HEK293 (cell line): ENCODE results near the gene THSD4.
A peak's percentile ranks its signal among the peaks of the same experiment; 100 is the strongest.

ENCODE experiments used
- BCL11B ChIP-seq: fragments of 450-650 bp; formaldehyde crosslinking; IDR thresholded peaks from 2 replicates; pipeline ENCODE4 v1.5.1; 2016; ENCODE audit warnings: low read depth, missing biosample characterization, missing genetic modification characterization
- GLIS1 ChIP-seq: fragments of 450-650 bp; formaldehyde crosslinking; IDR thresholded peaks from 2 replicates; pipeline ENCODE4 v1.5.1; 2016; ENCODE audit warnings: missing biosample characterization, missing genetic modification characterization
- MEIS1 ChIP-seq: sonication (generic); formaldehyde crosslinking; IDR thresholded peaks from 2 replicates; pipeline ENCODE4 v1.8.1; 2022; ENCODE audit warnings: missing genetic modification reagents, mild to moderate bottlenecking, borderline replicate concordance
- PBX3 ChIP-seq: sonication (generic); formaldehyde crosslinking; IDR thresholded peaks from 2 replicates; pipeline ENCODE4 v1.8.1; 2022; ENCODE audit warnings: mild to moderate bottlenecking, moderate library complexity, missing genetic modification reagents
- PRDM10 ChIP-seq: fragments of 450-650 bp; formaldehyde crosslinking; IDR thresholded peaks from 2 replicates; pipeline ENCODE4 v1.5.1; 2016; ENCODE audit warnings: missing biosample characterization, missing genetic modification characterization
- REPIN1 ChIP-seq: fragments of 450-650 bp; formaldehyde crosslinking; IDR thresholded peaks from 2 replicates; pipeline ENCODE4 v1.5.1; 2017; ENCODE audit warnings: missing biosample characterization, missing genetic modification characterization, low read depth
- SALL2 ChIP-seq: fragments of 450-650 bp; formaldehyde crosslinking; IDR thresholded peaks from 2 replicates; pipeline ENCODE4 v1.5.0; 2017; ENCODE audit warnings: missing biosample characterization, mild to moderate bottlenecking, missing genetic modification characterization, borderline replicate concordance
- SETDB1 ChIP-seq: IDR thresholded peaks from one replicate; pipeline ENCODE4 v1.6.1; 2017; ENCODE audit warnings: mild to moderate bottlenecking, low read length, moderate library complexity, mixed read lengths; ENCODE audit not compliant: insufficient read length
- YY1 ChIP-seq: fragments of 450-650 bp; formaldehyde crosslinking; IDR thresholded peaks from 2 replicates; pipeline ENCODE4 v1.5.1; 2018; ENCODE audit warnings: missing biosample characterization, missing genetic modification characterization
- ZBTB1 ChIP-seq: fragments of 450-650 bp; formaldehyde crosslinking; IDR thresholded peaks from 2 replicates; pipeline ENCODE4 v1.5.1; 2016; ENCODE audit warnings: missing biosample characterization, missing genetic modification characterization
- ZFHX2 ChIP-seq: fragments of 450-650 bp; formaldehyde crosslinking; conservative IDR thresholded peaks from 2 replicates; pipeline ENCODE4 v1.5.1; 2016; ENCODE audit warnings: missing biosample characterization, missing genetic modification characterization
- ZFP3 ChIP-seq: fragments of 450-650 bp; formaldehyde crosslinking; IDR thresholded peaks from 2 replicates; pipeline ENCODE4 v1.5.1; 2016; ENCODE audit warnings: low read depth, missing biosample characterization, missing genetic modification characterization
- ZFP41 ChIP-seq: fragments of 450-650 bp; formaldehyde crosslinking; IDR thresholded peaks from 2 replicates; pipeline ENCODE4 v1.5.1; 2016; ENCODE audit warnings: missing biosample characterization, missing genetic modification characterization, borderline replicate concordance
- ZNF138 ChIP-seq: fragments of 450-650 bp; formaldehyde crosslinking; IDR thresholded peaks from 2 replicates; pipeline ENCODE4 v1.5.1; 2016; ENCODE audit warnings: missing biosample characterization, missing genetic modification characterization, borderline replicate concordance
- ZNF140 ChIP-seq: fragments of 450-650 bp; formaldehyde crosslinking; IDR thresholded peaks from 2 replicates; pipeline ENCODE4 v1.5.1; 2016; ENCODE audit warnings: missing biosample characterization, missing genetic modification characterization
- ZNF16 ChIP-seq: fragments of 450-650 bp; formaldehyde crosslinking; IDR thresholded peaks from 2 replicates; pipeline ENCODE4 v1.5.1; 2016; ENCODE audit warnings: low read depth, missing biosample characterization, missing genetic modification characterization
- ZNF169 ChIP-seq: fragments of 450-650 bp; formaldehyde crosslinking; IDR thresholded peaks from 2 replicates; pipeline ENCODE4 v1.5.1; 2016; ENCODE audit warnings: missing biosample characterization, missing genetic modification characterization
- ZNF19 ChIP-seq: fragments of 450-650 bp; formaldehyde crosslinking; IDR thresholded peaks from 2 replicates; pipeline ENCODE4; 2016; ENCODE audit warnings: missing biosample characterization, missing genetic modification characterization, low read depth
- ZNF211 ChIP-seq: fragments of 450-650 bp; formaldehyde crosslinking; IDR thresholded peaks from 2 replicates; pipeline ENCODE4 v1.5.1; 2016; ENCODE audit warnings: low read depth, missing biosample characterization, missing genetic modification characterization
- ZNF324 ChIP-seq: fragments of 450-650 bp; formaldehyde crosslinking; IDR thresholded peaks from 2 replicates; pipeline ENCODE4 v1.5.1; 2016; ENCODE audit warnings: missing biosample characterization, missing genetic modification characterization
- ZNF37A ChIP-seq: fragments of 450-650 bp; IDR thresholded peaks from 2 replicates; pipeline ENCODE4 v1.5.1; 2018; ENCODE audit warnings: missing biosample characterization, missing genetic modification characterization
- ZNF416 ChIP-seq: fragments of 450-650 bp; formaldehyde crosslinking; IDR thresholded peaks from 2 replicates; pipeline ENCODE4 v1.5.1; 2016; ENCODE audit warnings: missing biosample characterization, missing genetic modification characterization
- ZNF433 ChIP-seq: fragments of 450-650 bp; formaldehyde crosslinking; IDR thresholded peaks from 2 replicates; pipeline ENCODE4 v1.5.1; 2016; ENCODE audit warnings: missing biosample characterization, missing genetic modification characterization, low read depth
- ZNF48 ChIP-seq: fragments of 450-650 bp; formaldehyde crosslinking; IDR thresholded peaks from 2 replicates; pipeline ENCODE4 v1.5.1; 2016; ENCODE audit warnings: missing biosample characterization, missing genetic modification characterization
- ZNF544 ChIP-seq: fragments of 450-650 bp; formaldehyde crosslinking; IDR thresholded peaks from 2 replicates; pipeline ENCODE4 v1.5.0; 2017; ENCODE audit warnings: missing biosample characterization, missing genetic modification characterization
- ZNF558 ChIP-seq: fragments of 450-650 bp; formaldehyde crosslinking; IDR thresholded peaks from 2 replicates; pipeline ENCODE4 v1.5.1; 2016; ENCODE audit warnings: missing biosample characterization, missing genetic modification characterization
- ZNF596 ChIP-seq: fragments of 450-650 bp; IDR thresholded peaks from 2 replicates; pipeline ENCODE4 v1.5.0; 2018; ENCODE audit warnings: missing biosample characterization, mild to moderate bottlenecking, missing genetic modification characterization, moderate library complexity
- ZNF600 ChIP-seq: fragments of 450-650 bp; formaldehyde crosslinking; IDR thresholded peaks from 2 replicates; pipeline ENCODE4 v1.5.1; 2016; ENCODE audit warnings: missing biosample characterization, missing genetic modification characterization
- ZNF621 ChIP-seq: fragments of 450-650 bp; formaldehyde crosslinking; IDR thresholded peaks from 2 replicates; pipeline ENCODE4 v1.5.1; 2017; ENCODE audit warnings: missing biosample characterization, missing genetic modification characterization
- ZNF629 ChIP-seq: fragments of 450-650 bp; formaldehyde crosslinking; IDR thresholded peaks from 2 replicates; pipeline ENCODE4 v1.5.1; 2017; ENCODE audit warnings: missing biosample characterization, missing genetic modification characterization
- ZNF692 ChIP-seq: fragments of 450-650 bp; formaldehyde crosslinking; IDR thresholded peaks from 2 replicates; pipeline ENCODE4 v1.5.1; 2016; ENCODE audit warnings: missing biosample characterization, missing genetic modification characterization
- TF ChIP-seq, protein P1 (sequence below): fragments of 450-650 bp; formaldehyde crosslinking; IDR thresholded peaks from 2 replicates; pipeline ENCODE4 v1.5.1; 2017; ENCODE audit warnings: missing biosample characterization, missing genetic modification characterization
- TF ChIP-seq, protein P2 (sequence below): IDR thresholded peaks from 2 replicates; pipeline ENCODE4 v1.6.1; 2011; ENCODE audit warnings: mild to moderate bottlenecking, low read depth, low read length, borderline replicate concordance

Gene THSD4

GRCh38 chr15:71136159-71136783 lies 21.0 kb downstream of the THSD4 start (continued):
- no peak for TF ChIP-seq ZNF211 (tag by site-specific recombination)
- no peak for TF ChIP-seq SETDB1
- TF ChIP-seq ZNF544 (tag by site-specific recombination): no peak
- TF ChIP-seq ZFP3 (tag by site-specific recombination): no peak
- no peak for TF ChIP-seq ZNF140 (tag by site-specific recombination)
- TF ChIP-seq, protein P1, sequence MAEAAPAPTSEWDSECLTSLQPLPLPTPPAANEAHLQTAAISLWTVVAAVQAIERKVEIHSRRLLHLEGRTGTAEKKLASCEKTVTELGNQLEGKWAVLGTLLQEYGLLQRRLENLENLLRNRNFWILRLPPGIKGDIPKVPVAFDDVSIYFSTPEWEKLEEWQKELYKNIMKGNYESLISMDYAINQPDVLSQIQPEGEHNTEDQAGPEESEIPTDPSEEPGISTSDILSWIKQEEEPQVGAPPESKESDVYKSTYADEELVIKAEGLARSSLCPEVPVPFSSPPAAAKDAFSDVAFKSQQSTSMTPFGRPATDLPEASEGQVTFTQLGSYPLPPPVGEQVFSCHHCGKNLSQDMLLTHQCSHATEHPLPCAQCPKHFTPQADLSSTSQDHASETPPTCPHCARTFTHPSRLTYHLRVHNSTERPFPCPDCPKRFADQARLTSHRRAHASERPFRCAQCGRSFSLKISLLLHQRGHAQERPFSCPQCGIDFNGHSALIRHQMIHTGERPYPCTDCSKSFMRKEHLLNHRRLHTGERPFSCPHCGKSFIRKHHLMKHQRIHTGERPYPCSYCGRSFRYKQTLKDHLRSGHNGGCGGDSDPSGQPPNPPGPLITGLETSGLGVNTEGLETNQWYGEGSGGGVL: no peak
- no peak for TF ChIP-seq ZNF48 (tag by site-specific recombination)
- no peak for TF ChIP-seq ZNF692 (tag by site-specific recombination)
- TF ChIP-seq ZNF416 (tag by site-specific recombination): no peak
- no peak for TF ChIP-seq ZNF629 (tag by site-specific recombination)
- TF ChIP-seq ZNF16 (tag by site-specific recombination): no peak
- no peak for TF ChIP-seq ZNF324 (tag by site-specific recombination)
- TF ChIP-seq ZNF19 (tag by site-specific recombination): no peak
- TF ChIP-seq, protein P2, sequence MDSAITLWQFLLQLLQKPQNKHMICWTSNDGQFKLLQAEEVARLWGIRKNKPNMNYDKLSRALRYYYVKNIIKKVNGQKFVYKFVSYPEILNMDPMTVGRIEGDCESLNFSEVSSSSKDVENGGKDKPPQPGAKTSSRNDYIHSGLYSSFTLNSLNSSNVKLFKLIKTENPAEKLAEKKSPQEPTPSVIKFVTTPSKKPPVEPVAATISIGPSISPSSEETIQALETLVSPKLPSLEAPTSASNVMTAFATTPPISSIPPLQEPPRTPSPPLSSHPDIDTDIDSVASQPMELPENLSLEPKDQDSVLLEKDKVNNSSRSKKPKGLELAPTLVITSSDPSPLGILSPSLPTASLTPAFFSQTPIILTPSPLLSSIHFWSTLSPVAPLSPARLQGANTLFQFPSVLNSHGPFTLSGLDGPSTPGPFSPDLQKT: no peak
- no peak for TF ChIP-seq ZNF37A (tag by site-specific recombination)
- no peak for TF ChIP-seq ZNF558 (tag by site-specific recombination)
- no peak for TF ChIP-seq ZNF596 (tag by site-specific recombination)
- TF ChIP-seq REPIN1 (tag by site-specific recombination): no peak
- TF ChIP-seq YY1: no peak
- TF ChIP-seq BCL11B (tag by site-specific recombination): no peak
- TF ChIP-seq ZNF621 (tag by site-specific recombination): no peak
- TF ChIP-seq ZBTB1 (tag by site-specific recombination): no peak
- TF ChIP-seq MEIS1 (CRISPR knock-in tag): no peak
- TF ChIP-seq ZNF600 (tag by site-specific recombination): peak; percentile 62
- no peak for TF ChIP-seq ZNF433 (tag by site-specific recombination)
- no peak for TF ChIP-seq PBX3 (CRISPR knock-in tag)
- no peak for TF ChIP-seq ZNF138
- TF ChIP-seq ZFHX2 (tag by site-specific recombination): peak; percentile 48
- no peak for TF ChIP-seq PRDM10 (tag by site-specific recombination)
- TF ChIP-seq GLIS1 (tag by site-specific recombination): peak; percentile 57; the same call in 1 of the 2 replicates
- no peak for TF ChIP-seq SALL2 (tag by site-specific recombination)
- no peak for TF ChIP-seq ZNF169
- TF ChIP-seq ZFP41 (tag by site-specific recombination): no peak
